NCI-H1694 treated with DMSO at 0.1 percent for 48 hours (cell line): ENCODE data around the gene CHRNB2.

Experiments
- DNase-seq: peaks from one replicate; lab custom pipeline; 2025; lab: John Stamatoyannopoulos, UW

CHRNB2 gene

DNA sequence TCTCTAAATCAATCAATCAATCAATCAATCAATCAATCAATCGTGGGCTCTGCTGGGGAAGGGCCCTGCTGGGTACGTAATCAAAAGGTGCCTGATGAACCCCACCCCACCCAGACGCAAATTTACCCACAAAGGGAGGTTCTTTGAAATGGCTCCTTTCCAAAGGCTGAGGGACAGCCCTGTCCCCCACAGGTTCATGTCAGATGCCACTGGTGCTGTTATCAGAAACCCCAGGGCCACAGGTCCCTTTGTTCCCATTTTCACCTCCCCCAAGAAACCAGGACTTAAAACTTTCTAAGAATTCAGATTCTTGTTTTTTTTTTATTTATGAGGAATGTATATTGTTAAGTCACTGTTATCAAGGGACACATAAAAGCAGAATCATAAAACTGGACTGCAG is 14.2 kb downstream of the CHRNB2 start:
- no peak for DNase-seq

DNA sequence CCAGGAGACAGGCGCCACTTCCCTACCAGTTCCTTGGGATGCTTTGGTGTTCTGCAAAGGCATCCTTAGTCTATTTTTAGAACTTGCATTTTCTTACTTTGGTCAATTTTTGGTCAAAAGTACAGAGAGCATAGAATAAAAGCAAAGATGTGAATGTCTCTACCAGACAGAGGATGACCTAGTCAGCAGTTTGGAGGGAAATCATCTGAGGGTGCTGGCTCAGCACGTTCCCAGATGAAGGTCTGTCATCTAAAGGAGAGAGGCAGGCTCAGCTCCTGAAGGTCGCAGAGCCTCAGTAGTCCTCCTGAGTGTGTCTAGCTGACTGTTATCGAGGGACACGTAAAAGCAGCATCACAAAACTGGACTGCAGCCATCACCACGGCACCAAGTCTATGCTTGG is 15.3 kb downstream of the CHRNB2 start:
- no peak for DNase-seq

- peak; percentile 53 for DNase-seq
Measured at GRCh38 chr1:154583773-154584172, 16.2 kb downstream of the CHRNB2 start.

- DNase-seq = no peak
Measured at GRCh38 chr1:154584267-154584994, 16.9 kb downstream of the CHRNB2 start.

GRCh38 chr1:154586231-154586630 is 18.7 kb downstream of the CHRNB2 start:
- DNase-seq = no peak

- DNase-seq = no peak
Measured at GRCh38 chr1:154586641-154587040, 19.1 kb downstream of the CHRNB2 start.

- DNase-seq = no peak
Measured at GRCh38 chr1:154589780-154590179, 22.2 kb downstream of the CHRNB2 start.

DNA sequence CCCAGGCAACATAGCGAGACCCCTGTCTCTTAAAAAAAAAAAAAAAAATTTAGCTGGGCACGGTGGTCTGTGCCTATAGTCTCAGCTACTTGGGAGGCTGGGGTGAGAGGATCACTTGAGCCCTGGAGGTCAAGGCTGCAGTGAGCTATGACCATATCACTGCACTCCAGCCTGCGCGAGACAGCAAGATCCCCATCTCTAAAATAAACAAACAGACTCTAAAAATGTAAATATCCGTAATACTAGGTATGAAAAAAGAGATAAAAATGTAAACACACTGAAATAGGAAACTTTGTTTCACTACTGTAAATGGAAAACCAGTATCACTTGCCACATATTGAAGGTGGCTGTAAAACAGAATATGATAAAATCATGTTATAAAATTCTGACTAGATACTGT is 23.2 kb downstream of the CHRNB2 start:
- no peak for DNase-seq

DNA sequence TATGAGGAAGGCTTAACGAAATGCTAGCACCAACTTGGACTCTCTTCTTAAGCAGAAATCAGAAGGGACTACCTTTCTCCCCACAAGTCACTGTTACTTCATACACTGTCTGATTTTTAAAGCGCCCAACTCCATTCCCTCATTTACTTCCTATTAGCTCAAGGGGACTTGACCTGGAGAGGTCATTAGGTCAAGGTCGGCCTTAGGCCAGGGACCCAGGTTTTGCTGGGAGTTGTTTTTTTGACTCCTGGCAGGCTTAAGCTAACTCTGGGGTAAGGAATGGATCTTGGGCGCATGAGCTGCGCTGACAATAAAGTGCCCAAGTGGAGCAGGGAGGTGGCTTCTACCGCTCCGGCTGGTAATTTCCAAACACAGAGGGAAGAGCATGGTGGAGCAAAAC is 23.6 kb downstream of the CHRNB2 start:
- no peak for DNase-seq

DNA sequence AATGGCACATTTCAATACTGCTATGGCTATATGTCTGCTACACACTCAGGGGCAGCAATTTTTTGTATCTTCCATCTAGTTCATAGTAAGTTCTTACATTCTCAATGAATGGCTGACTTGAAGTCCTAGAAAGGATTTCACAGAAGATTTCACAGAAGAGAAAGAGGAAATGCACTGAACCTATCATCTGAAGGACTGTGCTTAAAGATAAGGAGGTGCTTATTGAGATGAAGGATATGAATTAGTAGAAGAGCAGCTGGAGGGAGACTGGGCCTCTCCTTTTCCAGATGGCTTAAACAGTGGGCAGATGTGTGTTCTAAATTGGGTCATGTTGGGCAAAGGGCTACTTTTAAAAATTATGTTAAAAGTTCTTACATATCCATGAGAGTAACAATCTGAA is 25.8 kb downstream of the CHRNB2 start:
- DNase-seq = no peak

GRCh38 chr1:154594811-154595210 is 27.2 kb downstream of the CHRNB2 start:
- no peak for DNase-seq

DNA sequence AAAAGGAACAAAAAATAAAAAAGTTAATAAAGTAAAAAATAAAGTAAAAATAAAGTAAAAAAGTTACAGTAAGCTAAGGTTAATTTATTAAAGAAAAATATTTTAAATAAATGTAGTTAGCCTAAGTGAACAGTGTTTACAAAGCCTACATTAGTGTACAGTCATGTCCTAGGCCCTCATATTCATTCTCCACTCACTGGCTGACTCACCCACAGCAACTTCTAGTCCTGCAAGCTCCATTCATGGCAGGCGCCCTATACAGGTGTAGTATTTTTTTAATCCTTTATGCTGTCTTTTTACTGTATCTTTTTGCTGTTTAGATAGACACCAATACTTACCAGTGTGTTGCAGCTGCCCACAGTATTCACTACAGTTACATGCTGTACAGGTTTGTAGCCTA is 28.0 kb downstream of the CHRNB2 start:
- DNase-seq = no peak

- no peak for DNase-seq
Measured at GRCh38 chr1:154598871-154599635, 31.5 kb downstream of the CHRNB2 start.

DNA sequence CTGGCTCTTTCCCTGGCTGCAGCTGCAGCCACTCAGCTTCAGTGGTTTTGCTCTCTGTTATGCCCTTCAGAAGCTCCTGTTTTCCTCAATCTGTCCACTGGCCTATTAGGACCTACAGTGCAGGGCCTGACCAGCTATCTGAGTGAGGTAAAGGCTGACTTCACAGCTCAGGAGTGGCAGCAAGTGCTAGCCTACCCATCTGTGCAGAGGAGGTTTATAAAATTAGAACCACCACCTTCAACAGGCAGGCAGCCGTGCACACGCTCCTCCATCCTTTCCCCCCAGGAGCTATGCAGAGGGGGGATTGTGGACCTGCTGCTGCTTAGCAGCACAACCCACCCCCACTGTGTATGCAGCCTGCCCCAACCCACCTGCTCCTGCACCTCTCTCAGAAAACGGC is 32.1 kb downstream of the CHRNB2 start:
- no peak for DNase-seq

GRCh38 chr1:154603317-154603716 is 35.7 kb downstream of the CHRNB2 start:
- no peak for DNase-seq

DNA sequence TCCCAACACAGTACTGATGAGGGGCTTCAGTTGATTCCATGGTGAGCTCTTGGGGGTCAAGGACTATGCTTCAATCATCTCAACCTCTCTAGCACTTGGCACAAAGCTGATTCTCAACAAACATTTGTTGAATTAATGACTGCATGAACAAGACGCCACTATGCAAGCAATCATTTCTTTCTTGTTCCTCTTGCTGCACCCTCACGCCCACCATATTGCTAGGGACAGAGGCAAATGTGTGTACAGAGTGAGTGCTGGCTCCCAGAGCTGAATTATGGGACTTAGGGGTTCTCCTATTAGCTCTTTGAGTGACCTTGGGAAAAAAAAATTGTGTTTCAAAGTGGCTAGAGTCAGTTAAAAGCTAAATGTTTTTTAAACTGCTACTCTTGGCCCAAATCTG is 38.0 kb downstream of the CHRNB2 start:
- DNase-seq = no peak

- DNase-seq = peak; percentile 56
Measured at GRCh38 chr1:154607106-154607608, 39.6 kb downstream of the CHRNB2 start.

- DNase-seq = peak; percentile 87
Measured at GRCh38 chr1:154607609-154608396, 40.2 kb downstream of the CHRNB2 start, which contains the start of gene ADAR. TSS of gene ADAR (minus strand) at chr1:154608186. CDS start at chr1:154608006, 180 bp downstream.

GRCh38 chr1:154608397-154609270 is 41.1 kb downstream of the CHRNB2 start:
- peak; percentile 64 for DNase-seq

GRCh38 chr1:154609398-154610380 is 42.1 kb downstream of the CHRNB2 start:
- DNase-seq = no peak
